GM13977 (cell line): ENCODE measurements around the gene USP7.

Source experiments
- DNase-seq: peaks from one replicate; pipeline ENCODE4 v3.0.0; 2012; ENCODE audit warnings: low spot score
- in situ Hi-C: fragments of 300-500 bp; cut with MboI; formaldehyde crosslinking; loops from one replicate; pipeline ENCODE4 v1.12.0; 2022; ENCODE audit warnings: low sequenced_read_pairs, low pct_unique_long_range_greater_than_20kb, mixed read lengths, inconsistent platforms; ENCODE audit not compliant: unreplicated experiment
- TF ChIP-seq, protein P1 (sequence below): IDR thresholded peaks from 2 replicates; pipeline ENCODE4 v1.5.1; 2012; ENCODE audit warnings: mild to moderate bottlenecking, control low read depth; ENCODE audit not compliant: insufficient read depth; ENCODE audit errors: extremely low read depth, missing control alignments

The USP7 gene

GRCh38 chr16:8963821-8964441, at the start of gene USP7:
USP7 (minus strand) TSS chr16:8963906; CDS start chr16:8963285, 621 bp downstream.
- peak; percentile 98 for DNase-seq
- TF ChIP-seq, protein P1, sequence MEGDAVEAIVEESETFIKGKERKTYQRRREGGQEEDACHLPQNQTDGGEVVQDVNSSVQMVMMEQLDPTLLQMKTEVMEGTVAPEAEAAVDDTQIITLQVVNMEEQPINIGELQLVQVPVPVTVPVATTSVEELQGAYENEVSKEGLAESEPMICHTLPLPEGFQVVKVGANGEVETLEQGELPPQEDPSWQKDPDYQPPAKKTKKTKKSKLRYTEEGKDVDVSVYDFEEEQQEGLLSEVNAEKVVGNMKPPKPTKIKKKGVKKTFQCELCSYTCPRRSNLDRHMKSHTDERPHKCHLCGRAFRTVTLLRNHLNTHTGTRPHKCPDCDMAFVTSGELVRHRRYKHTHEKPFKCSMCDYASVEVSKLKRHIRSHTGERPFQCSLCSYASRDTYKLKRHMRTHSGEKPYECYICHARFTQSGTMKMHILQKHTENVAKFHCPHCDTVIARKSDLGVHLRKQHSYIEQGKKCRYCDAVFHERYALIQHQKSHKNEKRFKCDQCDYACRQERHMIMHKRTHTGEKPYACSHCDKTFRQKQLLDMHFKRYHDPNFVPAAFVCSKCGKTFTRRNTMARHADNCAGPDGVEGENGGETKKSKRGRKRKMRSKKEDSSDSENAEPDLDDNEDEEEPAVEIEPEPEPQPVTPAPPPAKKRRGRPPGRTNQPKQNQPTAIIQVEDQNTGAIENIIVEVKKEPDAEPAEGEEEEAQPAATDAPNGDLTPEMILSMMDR, result peak; percentile 16
- in situ Hi-C loops, result no loop called here

DNA sequence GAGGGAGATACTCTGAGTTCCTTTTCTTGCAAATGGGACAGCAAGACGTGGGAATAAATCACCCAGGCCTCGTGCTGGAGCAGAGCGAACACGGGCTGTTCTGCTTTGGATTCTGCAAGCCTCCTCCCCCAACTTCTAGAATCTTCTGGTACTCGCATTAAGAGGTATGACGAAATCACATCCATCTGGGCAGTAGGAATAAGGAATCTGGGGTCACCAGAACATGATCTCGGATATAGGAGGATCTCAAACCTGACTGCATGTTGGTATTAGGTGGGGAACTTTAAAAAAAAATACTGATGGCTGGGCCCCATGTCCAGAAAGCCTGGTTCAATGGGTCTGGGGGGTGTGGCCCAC, 49.8 kb upstream of the USP7 start:
- TF ChIP-seq, protein P1, result no peak
- no peak for DNase-seq
- in situ Hi-C loops, result no loop called here

DNA sequence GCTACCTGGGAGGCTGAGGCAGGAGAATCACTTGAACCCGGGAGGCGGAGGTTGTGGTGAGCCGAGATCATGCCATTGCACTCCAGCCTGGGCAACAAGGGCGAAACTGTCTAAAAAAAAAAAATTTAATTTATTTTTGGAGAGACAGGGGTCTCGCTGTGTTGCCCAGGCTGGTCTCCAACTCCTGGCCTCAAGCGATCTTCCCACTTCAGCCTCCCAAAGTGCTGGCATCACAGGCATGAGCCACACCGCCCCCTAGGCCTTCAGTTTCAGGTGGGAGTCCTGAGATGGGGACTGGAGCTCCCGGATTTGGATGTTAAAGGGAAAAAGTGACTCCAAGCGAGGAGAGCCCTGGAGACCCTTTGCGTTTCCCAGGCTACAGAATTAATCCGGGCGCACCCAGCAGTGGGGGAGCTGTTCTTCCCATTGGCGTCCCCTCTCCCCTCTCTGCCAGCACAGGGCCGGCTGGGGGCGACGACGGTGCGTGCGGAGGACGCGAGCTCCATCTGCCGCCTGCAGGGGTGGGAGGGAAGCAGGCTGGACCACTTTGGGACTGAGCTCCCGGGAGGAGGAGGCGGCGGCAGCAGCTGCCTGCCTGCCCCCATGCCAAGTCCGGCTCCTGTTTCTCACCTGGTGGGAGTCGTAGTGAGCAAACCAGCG, 49.3 kb upstream of the USP7 start:
- in situ Hi-C loops, result no loop called here
- DNase-seq, result no peak
- TF ChIP-seq, protein P1, result peak; percentile 9

GRCh38 chr16:9012330-9012729, 48.6 kb upstream of the USP7 start:
- in situ Hi-C loops, result no loop called here
- TF ChIP-seq, protein P1, result no peak
- DNase-seq, result no peak

- TF ChIP-seq, protein P1, result peak; percentile 87
- in situ Hi-C loops, result no loop called here
- DNase-seq, result peak; percentile 91
These were observed 45.0 kb upstream of the USP7 start for GRCh38 chr16:9008601-9009260.

- DNase-seq, result no peak
- in situ Hi-C loops, result no loop called here
- TF ChIP-seq, protein P1, result no peak
These were observed 43.6 kb upstream of the USP7 start for GRCh38 chr16:9007177-9007794.
